Astrocyte of the spinal cord (primary cell): ENCODE data around the gene PLRG1.

Experiments used
- DNase-seq: peaks from one replicate; pipeline ENCODE4 v3.0.0; 2011; ENCODE audit warnings: low read depth, low spot score
- H3K4me3 ChIP-seq: 2 replicates; pipeline ENCODE4 v1.5.1; 2011; ENCODE audit warnings: low read depth, mild to moderate bottlenecking, low read length, moderate library complexity
- CTCF ChIP-seq: IDR thresholded peaks from 2 replicates; pipeline ENCODE4 v1.5.1; 2012; ENCODE audit warnings: low read depth, mild to moderate bottlenecking, low read length, inconsistent platforms
- in situ Hi-C: cut with HindIII; loops from 2 replicates; pipeline ENCODE4 v1.10.0; 2017; ENCODE audit warnings: low sequenced_read_pairs

Gene PLRG1

GRCh38 chr4:154511548-154511947 is 38.7 kb downstream of the PLRG1 start:
- in situ Hi-C loops, result no loop called here
- DNase-seq, result no peak
- no peak overlapping the region for H3K4me3 ChIP-seq
- no peak for TF ChIP-seq CTCF

- H3K4me3 ChIP-seq, result no peak overlapping the region
- in situ Hi-C loops, result no loop called here
- no peak for DNase-seq
- no peak for TF ChIP-seq CTCF
Observed at GRCh38 chr4:154507156-154507555, 43.0 kb downstream of the PLRG1 start.

GRCh38 chr4:154506253-154506652 is 43.9 kb downstream of the PLRG1 start:
- in situ Hi-C loops, result no loop called here
- peak; percentile 54 for TF ChIP-seq CTCF
- peak; percentile 50 for DNase-seq
- no peak overlapping the region for H3K4me3 ChIP-seq

GRCh38 chr4:154503598-154503997 is 46.6 kb downstream of the PLRG1 start:
- DNase-seq, result peak; percentile 11
- no peak overlapping the region for H3K4me3 ChIP-seq
- in situ Hi-C loops, result no loop called here
- TF ChIP-seq CTCF, result peak; percentile 55

- no peak for TF ChIP-seq CTCF
- in situ Hi-C loops, result no loop called here
- DNase-seq, result no peak
- H3K4me3 ChIP-seq, result no peak overlapping the region
Observed at GRCh38 chr4:154502111-154502510, 48.1 kb downstream of the PLRG1 start.

GRCh38 chr4:154497889-154498288 is 52.3 kb downstream of the PLRG1 start:
- in situ Hi-C loops, result no loop called here
- no peak for TF ChIP-seq CTCF
- no peak for DNase-seq
- H3K4me3 ChIP-seq, result no peak overlapping the region

- no peak overlapping the region for H3K4me3 ChIP-seq
- TF ChIP-seq CTCF, result no peak
- no peak for DNase-seq
- in situ Hi-C loops, result no loop called here
Observed at GRCh38 chr4:154495867-154496266, 54.3 kb downstream of the PLRG1 start.
